ENCODE data around the gene ZBTB21.

Gene ZBTB21

GRCh38 chr21:42009831-42010506, at the start of gene ZBTB21:
ZBTB21 (minus strand) TSS chr21:42010360; CDS start chr21:41994095, 16,265 bp downstream.
- peak; percentile 98 for DNase-seq

- DNase-seq: no peak
Observed at GRCh38 chr21:42059721-42060120, 49.6 kb upstream of the ZBTB21 start.

GRCh38 chr21:42059141-42059540, 49.0 kb upstream of the ZBTB21 start:
- no peak for DNase-seq

- no peak for DNase-seq
Observed at GRCh38 chr21:42058631-42059111, 48.5 kb upstream of the ZBTB21 start.

- no peak for DNase-seq
Observed at GRCh38 chr21:42057851-42058437, 47.8 kb upstream of the ZBTB21 start.

- DNase-seq: no peak
Observed at GRCh38 chr21:42056996-42057689, 47.0 kb upstream of the ZBTB21 start.

GRCh38 chr21:42056468-42056867, 46.3 kb upstream of the ZBTB21 start:
- no peak for DNase-seq

- no peak for DNase-seq
Observed at GRCh38 chr21:42055425-42055824, 45.3 kb upstream of the ZBTB21 start.

GRCh38 chr21:42051788-42052187, 41.6 kb upstream of the ZBTB21 start:
- DNase-seq: no peak

- DNase-seq: no peak
Observed at GRCh38 chr21:42049578-42050430, 39.6 kb upstream of the ZBTB21 start.

- DNase-seq: no peak
Observed at GRCh38 chr21:42048870-42049577, 38.9 kb upstream of the ZBTB21 start.

- DNase-seq: no peak
Observed at GRCh38 chr21:42047821-42048613, 37.9 kb upstream of the ZBTB21 start.

- no peak for DNase-seq
Observed at GRCh38 chr21:42044871-42045495, 34.8 kb upstream of the ZBTB21 start.

- DNase-seq: no peak
Observed at GRCh38 chr21:42043961-42044360, 33.8 kb upstream of the ZBTB21 start.

GRCh38 chr21:42043201-42043895, 33.2 kb upstream of the ZBTB21 start:
- no peak for DNase-seq

- DNase-seq: no peak
Observed at GRCh38 chr21:42042651-42043050, 32.5 kb upstream of the ZBTB21 start.

GRCh38 chr21:42041711-42042110, 31.6 kb upstream of the ZBTB21 start:
- no peak for DNase-seq

- DNase-seq: no peak
Observed at GRCh38 chr21:42041246-42041645, 31.1 kb upstream of the ZBTB21 start.

GRCh38 chr21:42040411-42041180, 30.4 kb upstream of the ZBTB21 start:
- no peak for DNase-seq

GRCh38 chr21:42039911-42040351, 29.8 kb upstream of the ZBTB21 start:
- no peak for DNase-seq

Measured in CD4-positive, alpha-beta T cell treated with Interleukin-17A for 1 hour (primary cell).